Activated CD4-positive, alpha-beta memory T cell treated with anti-CD3 and anti-CD28 coated beads for 36 hours (primary cell): ENCODE results near the gene SYNJ1. TPM values are rescaled to one million over a fixed set of nuclear protein-coding genes. Genes with fewer than 3 reads are reported as not detected.
"Not testable (repeated sequence)": the region's sequence is repeated elsewhere in the genome, so short reads cannot be mapped to it uniquely, and the experiment has no call there.

Experiments
- CTCF ChIA-PET: fragments of 350-600 bp; sonication (Branson Sonifier 250); formaldehyde crosslinking; loops from one replicate; lab custom pipeline; 2021; ENCODE audit warnings: antibody characterized with exemption, inconsistent platforms; lab: Charles Lee
- POLR2A ChIA-PET: fragments of 350-600 bp; sonication (Branson Sonifier 250); formaldehyde crosslinking; loops from one replicate; lab custom pipeline; 2021; ENCODE audit warnings: antibody characterized with exemption; lab: Charles Lee
- DNase-seq: peaks from one replicate; pipeline ENCODE4 v3.0.0-alpha.2; 2020
- H3K27ac Mint-ChIP-seq: one replicate; pipeline ENCODE4 v1.8.0; 2021; ENCODE audit warnings: mixed read lengths
- H3K27me3 Mint-ChIP-seq: one replicate; pipeline ENCODE4 v1.8.0; 2021; ENCODE audit warnings: mixed read lengths
- H3K36me3 Mint-ChIP-seq: one replicate; pipeline ENCODE4 v1.8.0; 2021; ENCODE audit warnings: mixed read lengths
- H3K4me1 Mint-ChIP-seq: one replicate; pipeline ENCODE4 v1.8.0; 2021; ENCODE audit warnings: low read depth, mixed read lengths
- H3K4me3 Mint-ChIP-seq: one replicate; pipeline ENCODE4 v1.8.0; 2021; ENCODE audit warnings: mild to moderate bottlenecking, mixed read lengths
- H3K9me3 Mint-ChIP-seq: one replicate; pipeline ENCODE4 v1.8.0; 2021; ENCODE audit warnings: mixed read lengths
- intact Hi-C: fragments of 100-400 bp; cut with micrococcal nuclease; formaldehyde crosslinking; loops from one replicate; pipeline ENCODE4 v1.15.1; 2023
- total RNA-seq, 2 experiments: library from RNA; stranded (reverse); gene quantifications; one replicate each; pipeline ENCODE4 v1.2.3, GENCODE V29; 2021

The SYNJ1 gene
- total RNA-seq, 2 experiments from 2014 or later = 13.3 to 14.2 TPM

DNA sequence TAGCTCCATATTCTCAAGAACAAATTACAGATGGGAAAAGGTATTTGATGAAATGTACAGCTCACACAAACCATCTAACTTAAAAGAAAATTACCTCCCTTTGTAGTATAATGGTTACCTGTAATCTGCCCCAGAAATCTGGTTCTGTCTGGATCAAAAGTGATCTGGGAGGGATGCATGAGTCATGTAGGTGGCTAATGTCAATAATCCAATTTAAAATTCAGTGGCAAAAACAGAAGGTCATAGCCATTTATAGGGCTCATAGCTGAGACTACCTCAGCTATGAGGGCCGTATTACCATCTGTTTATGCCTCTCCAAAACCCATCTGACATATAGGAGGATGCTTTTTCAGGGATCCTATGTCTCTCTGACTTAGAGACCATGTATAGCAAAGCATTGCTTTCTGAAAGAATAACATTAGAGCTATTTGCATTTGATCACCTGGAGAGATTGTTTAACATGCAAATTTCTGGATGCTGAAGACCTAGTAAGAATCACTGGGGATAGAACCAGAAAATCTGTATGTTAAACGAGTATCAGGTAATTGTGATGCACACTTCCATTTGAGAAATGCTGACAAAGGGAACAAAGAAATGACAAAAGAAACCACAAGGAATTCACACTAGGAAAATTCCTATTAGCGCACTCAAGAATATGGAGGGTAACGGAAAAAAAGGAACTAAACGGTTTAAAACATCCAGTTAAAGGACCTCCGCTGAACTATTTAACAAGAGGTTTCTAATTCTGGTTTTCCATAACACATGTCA is 26.2 kb upstream of the SYNJ1 start:
- Mint-ChIP-seq H3K9me3 (no peaks in the 10 kb centered on the region), H3K36me3 (peaks cover 60% of the 10 kb centered on the region), H3K27me3 (no peaks in the 10 kb centered on the region), H3K4me3 (no peak overlapping the region), H3K4me1 (peaks cover 27% of the 10 kb centered on the region), H3K27ac (no peak overlapping the region)
- intact Hi-C loops = no loop called here
- ChIA-PET POLR2A (interaction anchor here (1.3 kb wide), 1 partner anchor 26 kb away, joined by 9 read pairs; the partner anchor contains the start of gene SYNJ1), CTCF (interaction anchor here (0.6 to 2.4 kb wide), 4 partner anchors 17 to 852 kb away, joined by 3 to 5 read pairs (median 4); partner anchors contain the start of gene PAXBP1)
- DNase-seq = no peak

DNA sequence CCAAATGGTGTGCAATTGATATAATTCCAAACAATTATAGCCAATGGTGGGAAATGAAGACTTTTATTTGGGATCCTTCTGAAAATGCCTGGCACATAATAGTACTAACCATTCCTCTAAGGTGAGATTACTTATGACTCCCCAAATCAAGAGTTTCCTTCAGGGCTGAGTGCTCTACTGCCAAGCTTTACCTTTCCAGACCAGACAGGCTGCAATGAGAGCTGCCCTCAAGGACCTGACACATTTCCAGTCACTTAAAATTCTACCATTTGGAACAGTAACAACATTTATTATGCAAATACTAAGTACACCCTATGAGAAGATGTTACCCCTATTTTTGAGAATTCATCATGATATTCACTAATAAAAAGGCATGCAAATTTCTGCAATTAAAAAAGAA is 22.6 kb upstream of the SYNJ1 start:
- H3K9me3 Mint-ChIP-seq = no peaks in the 10 kb centered on the region
- no peaks in the 10 kb centered on the region for H3K27me3 Mint-ChIP-seq
- no peak for DNase-seq
- peaks cover 40% of the 10 kb centered on the region for H3K4me1 Mint-ChIP-seq
- intact Hi-C loops = loop anchor here (2.0 kb wide), 1 partner anchor 16 kb away; no protein-coding TSS in a partner anchor
- CTCF ChIA-PET = interaction anchor here (1.1 to 1.2 kb wide), 2 partner anchors 21 to 76 kb away, joined by 4 read pairs; partner anchors contain the start of gene PAXBP1
- H3K27ac Mint-ChIP-seq = peak overlapping the region; percentile 76
- H3K36me3 Mint-ChIP-seq = peaks cover 76% of the 10 kb centered on the region
- H3K4me3 Mint-ChIP-seq = no peak overlapping the region
- POLR2A ChIA-PET = no interaction called here

DNA sequence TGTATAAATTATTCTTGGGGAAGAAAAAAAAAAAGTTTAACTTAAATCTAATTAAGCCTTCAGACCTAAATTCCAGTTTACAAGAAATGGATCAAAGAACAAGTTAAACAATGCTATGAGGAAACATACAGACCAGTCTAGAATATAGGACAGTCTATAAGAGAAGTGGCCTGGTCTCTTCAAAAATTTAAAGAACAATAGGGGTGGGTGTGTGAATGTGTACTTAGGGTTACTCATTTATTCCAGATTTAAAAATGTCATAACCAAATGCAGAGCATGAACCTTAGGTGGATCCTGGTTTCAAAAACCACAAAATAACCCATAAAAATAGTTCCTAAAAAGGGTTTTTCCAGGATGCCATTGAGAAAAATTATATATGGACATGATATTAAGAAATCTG is 21.8 kb upstream of the SYNJ1 start:
- H3K4me3 Mint-ChIP-seq = no peak overlapping the region
- peaks cover 40% of the 10 kb centered on the region for H3K4me1 Mint-ChIP-seq
- ChIA-PET POLR2A (no interaction called here), CTCF (no interaction called here)
- peak overlapping the region; percentile 30 for H3K27ac Mint-ChIP-seq
- no peak for DNase-seq
- no peaks in the 10 kb centered on the region for H3K27me3 Mint-ChIP-seq
- H3K9me3 Mint-ChIP-seq = no peaks in the 10 kb centered on the region
- intact Hi-C loops = loop anchor here (2.0 kb wide), 1 partner anchor 15 kb away; no protein-coding TSS in a partner anchor
- peaks cover 75% of the 10 kb centered on the region for H3K36me3 Mint-ChIP-seq

GRCh38 chr21:32748529-32748928 is 20.7 kb upstream of the SYNJ1 start:
- DNase-seq = no peak
- H3K36me3 Mint-ChIP-seq = peaks cover 72% of the 10 kb centered on the region
- no peaks in the 10 kb centered on the region for H3K9me3 Mint-ChIP-seq
- peaks cover 40% of the 10 kb centered on the region for H3K4me1 Mint-ChIP-seq
- H3K27me3 Mint-ChIP-seq = no peaks in the 10 kb centered on the region
- H3K27ac Mint-ChIP-seq = no peak overlapping the region
- ChIA-PET POLR2A (interaction anchor here (0.7 to 1.8 kb wide), 2 partner anchors 12 to 465 kb away, joined by 3 to 6 read pairs; no protein-coding TSS in a partner anchor), CTCF (interaction anchor here (1.2 to 1.4 kb wide), 2 partner anchors 14 to 78 kb away, joined by 4 to 5 read pairs; no protein-coding TSS in a partner anchor)
- H3K4me3 Mint-ChIP-seq = no peak overlapping the region
- intact Hi-C loops = no loop called here

DNA sequence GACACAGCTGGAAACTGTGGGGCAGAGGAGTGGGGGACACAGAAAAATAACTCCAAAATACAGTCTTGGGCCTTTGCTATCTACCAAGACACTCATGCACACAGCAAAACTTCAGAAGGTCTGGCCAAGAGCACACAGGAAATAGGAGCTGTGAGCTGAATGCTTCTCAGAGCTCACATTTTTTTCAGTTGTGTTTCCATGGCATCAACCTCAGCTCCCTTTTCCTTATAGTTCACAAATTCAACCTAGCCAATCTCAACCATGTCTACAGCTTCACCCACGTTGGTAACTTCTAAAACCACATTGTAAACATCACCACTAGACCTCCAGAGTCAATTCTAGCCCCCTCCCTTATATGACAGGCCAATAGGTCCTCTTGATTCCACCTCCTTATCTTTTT is 19.6 kb upstream of the SYNJ1 start:
- CTCF ChIA-PET = no interaction called here
- intact Hi-C loops = no loop called here
- POLR2A ChIA-PET = interaction anchor here (0.6 to 1.8 kb wide), 7 partner anchors 9 to 121 kb away, joined by 3 to 6 read pairs (median 3); partner anchors contain the start of gene PAXBP1
- H3K9me3 Mint-ChIP-seq = no peaks in the 10 kb centered on the region
- H3K36me3 Mint-ChIP-seq = peaks cover 77% of the 10 kb centered on the region
- H3K4me3 Mint-ChIP-seq = no peak overlapping the region
- peak overlapping the region; percentile 26 for H3K27ac Mint-ChIP-seq
- DNase-seq = no peak
- peaks cover 40% of the 10 kb centered on the region for H3K4me1 Mint-ChIP-seq
- no peaks in the 10 kb centered on the region for H3K27me3 Mint-ChIP-seq

- DNase-seq, H3K9me3 Mint-ChIP-seq, H3K27me3 Mint-ChIP-seq, intact Hi-C loops, H3K4me3 Mint-ChIP-seq, CTCF ChIA-PET, H3K27ac Mint-ChIP-seq: not testable (repeated sequence)
- H3K4me1 Mint-ChIP-seq = peaks cover 40% of the 10 kb centered on the region
- POLR2A ChIA-PET = interaction anchor here (1.0 to 1.8 kb wide), 4 partner anchors 8 to 30 kb away, joined by 3 to 6 read pairs (median 4); partner anchors contain the start of gene PAXBP1
- peaks cover 78% of the 10 kb centered on the region for H3K36me3 Mint-ChIP-seq
These were observed 18.9 kb upstream of the SYNJ1 start for GRCh38 chr21:32746711-32747110.

GRCh38 chr21:32742396-32742795 is 14.6 kb upstream of the SYNJ1 start:
- intact Hi-C loops = no loop called here
- H3K4me1 Mint-ChIP-seq = peaks cover 14% of the 10 kb centered on the region
- ChIA-PET POLR2A (no interaction called here), CTCF (no interaction called here)
- no peaks in the 10 kb centered on the region for H3K27me3 Mint-ChIP-seq
- no peak overlapping the region for H3K4me3 Mint-ChIP-seq
- no peaks in the 10 kb centered on the region for H3K9me3 Mint-ChIP-seq
- H3K36me3 Mint-ChIP-seq = peaks cover 78% of the 10 kb centered on the region
- no peak overlapping the region for H3K27ac Mint-ChIP-seq
- DNase-seq = no peak

DNA sequence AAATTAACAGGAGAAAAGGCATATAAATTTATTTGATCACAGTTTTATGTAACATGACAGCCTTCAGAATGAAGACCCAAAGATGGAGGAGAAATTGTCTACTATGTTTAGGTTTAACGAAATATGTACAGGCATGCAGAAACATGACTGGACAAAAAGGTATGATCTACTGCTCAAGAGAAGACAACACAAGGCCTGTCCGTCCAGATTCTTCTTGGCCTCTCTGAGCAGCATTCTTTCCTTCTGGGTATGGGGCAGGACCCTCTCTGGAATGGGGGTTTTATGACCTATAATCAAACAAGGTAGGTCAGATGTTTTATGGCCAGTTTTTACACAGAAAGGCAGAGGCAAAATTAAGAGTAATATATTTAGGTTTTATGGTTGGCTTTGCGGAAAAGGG is 13.5 kb upstream of the SYNJ1 start:
- POLR2A ChIA-PET = no interaction called here

GRCh38 chr21:32739946-32740345 is 12.1 kb upstream of the SYNJ1 start:
- H3K4me1 Mint-ChIP-seq = peaks cover 11% of the 10 kb centered on the region
- no peak overlapping the region for H3K4me3 Mint-ChIP-seq
- CTCF ChIA-PET = no interaction called here
- intact Hi-C loops = no loop called here
- H3K36me3 Mint-ChIP-seq = peaks cover 62% of the 10 kb centered on the region
- H3K27me3 Mint-ChIP-seq = no peaks in the 10 kb centered on the region
- no peak for DNase-seq
- no peak overlapping the region for H3K27ac Mint-ChIP-seq
- POLR2A ChIA-PET = no interaction called here
- H3K9me3 Mint-ChIP-seq = no peaks in the 10 kb centered on the region

More for the DNA sequence above, 13.5 kb upstream of the SYNJ1 start:
- Mint-ChIP-seq H3K27me3 (no peaks in the 10 kb centered on the region), H3K9me3 (no peaks in the 10 kb centered on the region), H3K27ac (no peak overlapping the region), H3K36me3 (peaks cover 68% of the 10 kb centered on the region), H3K4me1 (peaks cover 7% of the 10 kb centered on the region), H3K4me3 (no peak overlapping the region)
- no peak for DNase-seq
- intact Hi-C loops = no loop called here
- CTCF ChIA-PET = no interaction called here

DNA sequence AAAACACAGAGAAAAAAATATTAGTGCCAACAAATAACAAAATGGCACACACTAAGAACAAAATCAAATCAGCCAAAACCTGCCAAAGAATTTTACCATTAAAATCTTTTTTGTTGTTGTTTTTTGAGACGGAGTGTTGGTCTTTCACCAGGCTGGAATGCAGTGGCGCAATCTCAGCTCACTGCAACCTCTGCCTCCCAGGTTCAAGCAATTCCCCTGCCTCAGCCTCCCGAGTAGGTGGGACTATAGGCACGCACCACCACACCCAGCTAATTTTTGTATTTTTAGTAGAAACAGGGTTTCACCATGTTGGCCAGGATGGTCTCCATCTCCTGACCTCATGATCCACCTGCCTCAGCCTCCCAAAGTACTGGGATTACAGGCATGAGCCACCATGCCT is 8.3 kb upstream of the SYNJ1 start:
- intact Hi-C loops, H3K4me3 Mint-ChIP-seq, H3K27me3 Mint-ChIP-seq, DNase-seq, H3K27ac Mint-ChIP-seq: not testable (repeated sequence)
- H3K9me3 Mint-ChIP-seq = peaks cover 12% of the 10 kb centered on the region
- H3K4me1 Mint-ChIP-seq = peaks cover 42% of the 10 kb centered on the region
- peaks cover 53% of the 10 kb centered on the region for H3K36me3 Mint-ChIP-seq
- ChIA-PET POLR2A (interaction anchor here (0.6 to 1.3 kb wide), 3 partner anchors 9 to 35 kb away, joined by 4 to 6 read pairs (median 4); partner anchors contain the start of gene PAXBP1), CTCF (interaction anchor here (0.6 to 0.8 kb wide), 2 partner anchors 35 to 38 kb away, joined by 3 read pairs; partner anchors contain the start of gene PAXBP1)

GRCh38 chr21:32735524-32735923 is 7.7 kb upstream of the SYNJ1 start:
- peaks cover 12% of the 10 kb centered on the region for H3K9me3 Mint-ChIP-seq
- no peak overlapping the region for H3K4me3 Mint-ChIP-seq
- ChIA-PET CTCF (interaction anchor here (0.8 to 0.9 kb wide), 2 partner anchors 36 to 39 kb away, joined by 3 read pairs; partner anchors contain the start of gene PAXBP1), POLR2A (interaction anchor here (0.6 to 1.3 kb wide), 3 partner anchors 9 to 36 kb away, joined by 4 to 6 read pairs (median 4); partner anchors contain the start of gene PAXBP1)
- H3K4me1 Mint-ChIP-seq = peaks cover 48% of the 10 kb centered on the region
- H3K27me3 Mint-ChIP-seq = no peaks in the 10 kb centered on the region
- peaks cover 49% of the 10 kb centered on the region for H3K36me3 Mint-ChIP-seq
- peak overlapping the region; percentile 46 for H3K27ac Mint-ChIP-seq
- peak; percentile 36 for DNase-seq
- intact Hi-C loops = loop anchor here (2.0 kb wide), 1 partner anchor 15 kb away; no protein-coding TSS in a partner anchor
